Hematopoietic multipotent progenitor cell treated with erythropoietin and hydrocortisone succinate and interleukin-3 and kit ligand, for 4 days (in vitro differentiated cells): ENCODE results near the gene COL5A1.

ENCODE experiments used
- DNase-seq: peaks from one replicate; pipeline ENCODE4 v3.0.0-alpha.2; 2015

The COL5A1 gene

DNA sequence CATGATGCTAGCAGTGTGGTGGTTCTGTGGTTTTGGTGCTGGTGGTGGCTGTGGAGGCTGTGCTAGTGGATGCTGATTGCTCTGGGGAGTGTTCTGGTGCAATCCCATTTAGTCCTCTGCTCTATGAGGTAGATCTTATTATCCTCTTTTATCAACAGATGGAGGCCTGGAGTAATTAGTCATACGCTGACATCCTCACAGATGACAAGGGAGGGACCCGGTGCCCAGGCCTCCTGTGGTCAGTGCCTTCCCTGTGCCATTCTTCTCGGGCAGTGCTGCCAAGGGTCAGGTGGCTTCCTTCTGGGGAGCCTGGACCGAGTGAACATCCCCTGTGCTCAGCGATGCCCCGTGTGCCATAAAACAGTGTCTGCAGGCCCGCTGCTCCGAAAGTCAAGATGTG lies 74.5 kb downstream of the COL5A1 start:
- DNase-seq, result no peak

DNA sequence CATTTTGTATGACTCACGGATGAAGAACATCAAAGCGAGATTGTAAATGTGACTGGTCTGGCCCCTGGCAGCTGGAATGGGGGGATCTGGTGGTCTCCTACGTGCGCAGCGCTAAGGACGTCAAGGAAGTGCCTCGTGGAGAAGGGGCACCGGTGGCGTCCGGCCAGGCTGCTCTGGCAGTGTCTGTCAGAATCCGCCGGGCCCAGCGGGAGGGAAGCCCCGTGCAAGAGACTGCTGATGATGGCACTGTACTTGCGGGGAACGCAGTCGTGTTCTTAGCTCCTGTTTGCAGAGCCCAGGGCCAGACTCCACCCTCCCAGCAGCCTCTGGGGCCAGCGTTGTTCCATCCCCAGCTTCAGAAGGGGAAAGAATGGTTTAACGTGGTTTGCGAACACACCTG lies 75.5 kb downstream of the COL5A1 start:
- no peak for DNase-seq

DNA sequence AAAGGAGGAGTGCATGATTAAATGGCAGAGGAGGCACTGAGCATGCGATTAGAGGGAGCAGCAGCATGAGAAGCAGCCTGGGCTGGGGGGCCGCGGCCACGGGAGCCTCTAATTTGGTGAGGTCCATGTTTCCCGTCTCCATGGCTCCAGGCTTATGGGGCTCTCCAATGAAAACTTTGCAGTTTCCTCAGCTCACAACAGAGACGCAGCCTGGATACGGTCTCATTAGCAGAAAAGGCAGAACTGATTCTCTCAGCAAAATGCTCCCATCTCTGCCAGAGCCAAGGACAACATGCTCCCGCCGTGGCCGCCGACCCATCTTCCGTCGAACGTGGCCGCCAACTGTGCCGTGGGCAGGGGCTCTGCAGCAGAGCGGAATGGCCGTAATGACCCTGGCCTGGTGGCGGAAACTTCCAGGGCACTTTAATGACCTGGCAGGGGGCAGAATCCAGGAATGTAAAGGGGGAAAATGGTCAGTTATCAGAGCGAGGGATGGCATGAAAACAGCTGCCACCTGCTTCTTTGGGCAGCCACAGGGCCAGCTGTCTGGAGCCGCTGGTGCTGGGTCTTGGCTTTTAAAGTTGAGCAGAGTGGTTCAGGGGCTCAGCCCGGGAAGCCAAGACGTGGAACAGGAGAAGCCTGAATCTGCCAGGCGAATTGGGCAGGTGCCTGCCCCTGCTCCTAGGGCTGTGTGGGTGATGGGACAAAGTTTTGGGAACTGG lies 76.5 kb downstream of the COL5A1 start:
- DNase-seq, result no peak

DNA sequence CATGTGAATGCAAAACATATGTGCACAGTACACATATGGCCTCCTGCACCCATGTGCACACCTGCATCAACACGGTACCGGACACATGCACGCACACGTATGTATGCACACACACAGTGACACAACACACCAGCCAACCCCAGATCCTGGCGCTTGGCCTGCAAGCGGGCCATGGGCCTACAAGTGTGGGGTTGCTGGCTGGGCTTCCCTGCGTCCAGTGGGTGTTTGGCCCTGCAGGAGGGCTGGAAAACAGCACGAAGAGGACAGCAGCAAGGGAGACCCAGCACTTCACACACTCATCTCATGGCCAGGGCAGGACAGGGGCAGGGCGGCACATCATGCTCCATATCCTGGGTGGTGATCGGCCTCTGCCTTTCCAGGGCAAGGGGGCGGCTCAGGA lies 77.7 kb downstream of the COL5A1 start:
- no peak for DNase-seq

DNA sequence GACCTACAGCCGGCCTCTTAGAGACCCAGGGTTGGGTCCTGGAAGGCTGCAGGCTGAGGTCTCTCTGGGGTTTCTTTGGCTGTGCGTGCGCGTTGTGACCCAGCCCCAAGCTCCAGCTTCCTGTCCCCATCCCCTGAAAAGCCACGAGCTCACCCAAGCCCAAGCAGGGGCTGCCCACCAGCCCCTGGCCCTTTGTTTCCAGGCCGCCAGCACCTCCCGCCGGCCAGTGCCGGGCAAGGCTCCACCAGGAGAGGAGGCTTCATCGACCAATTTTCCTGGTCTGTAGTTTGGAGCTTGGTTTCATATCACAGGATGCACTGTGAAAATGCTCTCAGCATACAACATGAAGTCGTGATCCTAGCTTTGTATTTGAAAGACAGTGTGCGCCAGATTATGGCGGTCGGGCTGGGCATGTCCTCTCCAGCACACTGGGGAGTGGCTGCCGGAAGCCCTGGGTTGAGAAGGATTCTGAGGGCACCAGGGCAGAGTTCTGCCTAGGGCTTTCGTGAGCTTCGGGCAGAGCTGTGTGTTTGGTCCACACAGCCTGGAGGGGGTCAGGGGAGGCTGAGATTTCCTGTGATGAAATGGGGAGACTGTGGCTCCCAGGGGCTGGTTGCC lies 78.6 kb downstream of the COL5A1 start:
- DNase-seq, result no peak

DNA sequence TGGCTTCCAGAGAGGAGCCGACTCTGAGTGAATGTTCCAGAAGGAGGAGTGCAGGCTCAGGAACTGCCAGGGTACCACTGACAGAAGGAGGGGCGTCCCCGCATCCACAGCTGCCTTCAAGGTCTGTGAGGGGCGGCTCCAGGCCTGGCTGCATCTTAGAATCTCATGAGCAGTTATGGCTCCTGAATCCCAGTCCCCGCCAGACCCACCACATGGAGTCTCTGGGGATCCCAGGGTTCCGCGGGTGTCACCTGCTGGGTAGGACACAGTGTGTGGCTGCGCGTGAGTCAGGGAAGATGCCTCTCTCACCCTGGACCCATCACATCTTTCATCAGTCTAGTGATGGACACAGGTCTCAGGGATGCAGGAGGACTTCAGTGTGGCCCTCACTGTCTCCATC lies 79.2 kb downstream of the COL5A1 start:
- DNase-seq, result no peak

DNA sequence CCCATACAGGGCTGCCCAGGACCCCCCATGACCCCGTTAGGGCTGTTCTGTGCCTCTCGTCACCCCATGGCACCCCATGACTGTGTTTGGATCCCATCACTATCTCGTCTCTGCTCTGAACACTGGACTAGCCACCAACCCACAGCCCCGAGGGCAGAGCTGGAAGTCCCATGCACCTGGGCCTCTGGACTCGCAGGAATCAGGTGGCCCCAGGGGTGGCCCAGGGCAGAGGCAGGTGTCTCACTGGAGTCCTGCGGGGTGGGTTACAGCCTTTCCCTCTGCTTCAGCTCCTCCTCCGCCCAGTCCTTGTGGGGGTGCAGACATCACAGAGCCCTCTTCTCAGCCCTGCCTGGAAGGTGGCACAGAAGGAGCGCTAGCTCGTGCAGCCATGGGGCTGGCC lies 79.7 kb downstream of the COL5A1 start:
- DNase-seq, result no peak

DNA sequence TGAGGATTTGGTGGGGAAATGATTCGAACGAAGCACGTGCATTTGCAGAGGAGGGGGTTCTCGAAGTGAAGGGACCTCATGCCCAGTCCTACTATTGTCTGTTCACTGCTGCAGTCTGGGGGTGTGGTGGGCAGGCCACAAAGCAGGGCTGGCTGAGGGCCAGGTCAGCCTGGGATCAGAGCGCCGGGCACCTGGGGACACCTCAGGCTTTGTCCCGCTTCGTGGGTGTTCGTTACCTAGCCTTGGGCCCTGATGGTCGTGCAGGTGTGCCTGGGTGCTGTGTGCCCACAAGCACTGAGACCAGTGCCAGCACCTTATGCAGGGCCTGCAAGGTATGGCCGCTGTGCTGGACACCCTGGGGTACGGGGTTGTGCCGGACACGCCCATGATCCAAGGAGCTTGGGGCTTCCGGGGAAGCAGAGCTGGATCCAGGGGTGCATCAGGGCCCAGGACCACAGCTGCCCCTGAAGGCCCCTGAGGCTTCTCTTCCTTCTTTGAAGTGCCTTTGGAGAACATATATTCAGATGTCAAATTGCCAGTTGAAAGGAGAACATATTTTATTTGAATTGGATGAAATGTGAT lies 80.6 kb downstream of the COL5A1 start:
- DNase-seq, result no peak

DNA sequence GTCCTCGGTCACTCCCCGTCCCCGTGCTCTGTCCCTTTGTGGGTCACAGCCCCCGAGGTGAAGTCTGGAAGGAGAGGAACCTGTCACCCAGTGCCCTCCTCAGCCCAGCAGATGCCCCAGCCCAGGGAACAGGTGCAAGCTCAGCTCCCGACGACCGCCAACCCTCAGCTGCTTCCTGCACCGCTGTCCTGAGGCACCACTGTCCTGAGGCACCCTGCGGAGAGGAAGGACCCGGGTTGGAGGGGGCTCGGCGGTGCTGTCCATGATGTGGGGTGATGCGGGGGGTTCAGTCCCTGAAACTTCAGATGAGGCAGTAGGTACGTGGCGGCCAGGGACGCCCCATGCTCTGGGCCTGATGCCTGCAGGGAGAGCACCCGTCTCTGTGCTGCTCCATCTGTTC lies 81.4 kb downstream of the COL5A1 start:
- no peak for DNase-seq

DNA sequence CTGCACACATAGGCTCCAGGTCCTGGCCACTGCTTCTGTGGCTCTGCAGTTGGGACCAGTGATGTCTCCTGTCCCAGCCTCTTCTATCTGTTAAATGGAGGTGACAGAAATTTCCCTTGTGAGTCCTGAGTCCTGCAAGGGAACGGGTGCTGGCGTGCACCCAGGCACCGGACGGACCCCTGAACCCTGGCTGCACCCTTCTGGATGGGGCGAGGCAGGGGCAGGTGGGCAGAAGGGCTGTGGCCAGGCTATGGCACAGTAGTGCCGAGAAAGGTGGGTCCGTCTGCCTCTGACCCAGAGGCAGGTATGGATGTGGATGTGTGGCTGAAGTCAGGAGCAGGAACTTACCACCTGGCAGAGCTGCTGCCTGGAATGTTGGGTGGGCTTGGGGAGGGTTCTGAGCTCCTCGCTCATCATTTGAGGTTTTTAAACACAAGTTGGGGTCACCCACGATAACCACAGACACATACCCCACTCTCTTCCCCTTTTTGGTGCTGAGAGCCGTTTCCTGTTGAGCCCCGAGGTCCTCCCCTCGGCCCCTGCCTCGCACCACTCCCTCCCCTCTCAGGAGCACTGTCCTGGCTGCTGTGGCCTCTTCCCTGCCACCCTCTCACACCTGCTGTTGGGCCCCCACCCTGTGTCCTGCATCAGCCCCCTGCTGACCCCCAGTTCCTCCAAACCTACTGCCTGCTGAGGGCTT lies 82.0 kb downstream of the COL5A1 start:
- DNase-seq, result peak; percentile 60

DNA sequence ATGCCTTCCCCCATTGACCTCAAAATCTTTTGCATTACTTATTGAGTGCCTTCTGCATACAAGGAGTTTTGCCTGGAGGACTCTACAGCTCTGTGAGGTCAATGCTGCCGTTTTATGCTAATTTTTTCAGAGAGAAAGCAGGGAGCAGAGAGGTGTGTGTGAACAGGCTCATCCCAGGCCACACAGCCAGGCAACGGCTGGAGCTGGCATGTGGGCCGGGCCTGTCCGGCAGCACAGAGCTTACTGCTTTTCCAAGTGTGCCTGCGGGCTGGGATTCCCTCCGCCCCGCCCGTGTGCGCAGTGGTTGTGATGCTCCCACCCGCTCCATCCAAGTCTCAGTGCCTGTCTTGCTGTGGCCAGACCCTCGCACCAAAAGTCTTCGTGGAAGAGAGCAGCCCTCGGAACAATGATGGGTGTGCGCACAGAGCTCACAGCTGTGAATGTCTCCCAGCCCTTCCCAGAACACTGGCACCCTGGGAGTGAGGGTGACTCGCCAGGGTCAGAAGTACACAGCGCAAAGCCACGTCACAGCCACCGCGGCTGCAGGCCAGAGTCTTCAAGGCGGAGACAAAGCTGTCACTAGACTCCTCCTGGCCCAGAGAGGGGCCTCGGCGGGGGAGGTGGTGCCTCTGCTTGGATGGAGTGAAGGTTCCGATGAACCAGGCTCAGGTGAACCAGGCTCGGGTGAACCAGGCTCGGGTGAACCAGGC lies 82.8 kb downstream of the COL5A1 start:
- DNase-seq, result no peak

DNA sequence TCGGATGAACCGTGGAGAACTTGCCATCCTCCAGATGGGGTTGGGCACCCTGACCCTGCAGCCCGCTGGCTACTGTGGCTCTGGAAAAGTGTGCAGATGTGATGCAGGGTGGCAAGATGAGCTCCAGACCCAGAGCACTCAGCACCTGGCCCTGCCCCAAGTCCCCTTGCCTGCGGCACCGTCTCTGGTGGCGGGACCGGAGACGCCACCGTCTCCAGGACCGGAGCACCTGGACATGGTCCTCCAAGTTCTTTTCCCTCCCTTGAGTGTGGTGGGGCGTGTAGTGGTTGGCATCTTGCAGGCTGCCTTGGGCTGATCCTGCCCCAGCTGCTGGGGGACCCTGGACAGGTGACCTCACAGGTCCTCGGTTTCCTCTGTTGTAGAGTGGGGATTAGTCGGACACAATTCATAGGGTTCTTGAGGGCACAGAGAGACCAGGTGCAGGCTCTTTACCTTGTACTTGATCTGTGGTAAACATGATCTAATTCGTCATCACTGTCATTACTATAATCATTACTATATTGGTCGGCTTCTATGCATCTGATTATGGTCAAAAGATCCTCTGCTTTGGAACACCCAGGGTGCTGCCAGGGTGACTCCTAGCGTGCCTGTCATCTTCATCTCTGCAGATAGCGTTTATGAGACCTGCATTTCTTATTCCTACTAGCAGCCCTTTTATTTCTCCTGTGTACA lies 83.5 kb downstream of the COL5A1 start:
- no peak for DNase-seq

DNA sequence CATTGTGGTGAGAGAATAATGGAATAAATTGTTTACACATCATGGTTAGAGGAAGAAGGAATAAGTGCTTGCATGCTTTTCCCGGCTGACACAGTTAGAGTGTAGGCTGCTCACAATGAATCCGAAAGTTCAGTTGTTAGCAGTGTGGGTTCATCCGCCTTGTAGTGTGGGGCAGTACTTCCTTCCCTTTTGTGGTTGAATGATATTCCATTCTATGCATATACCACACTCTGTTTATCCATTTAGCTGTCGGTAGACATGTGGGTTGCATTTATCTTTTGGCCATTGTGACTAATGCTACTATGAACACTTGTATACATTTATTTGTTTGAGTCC lies 84.0 kb downstream of the COL5A1 start:
- DNase-seq, result peak; percentile 76

DNA sequence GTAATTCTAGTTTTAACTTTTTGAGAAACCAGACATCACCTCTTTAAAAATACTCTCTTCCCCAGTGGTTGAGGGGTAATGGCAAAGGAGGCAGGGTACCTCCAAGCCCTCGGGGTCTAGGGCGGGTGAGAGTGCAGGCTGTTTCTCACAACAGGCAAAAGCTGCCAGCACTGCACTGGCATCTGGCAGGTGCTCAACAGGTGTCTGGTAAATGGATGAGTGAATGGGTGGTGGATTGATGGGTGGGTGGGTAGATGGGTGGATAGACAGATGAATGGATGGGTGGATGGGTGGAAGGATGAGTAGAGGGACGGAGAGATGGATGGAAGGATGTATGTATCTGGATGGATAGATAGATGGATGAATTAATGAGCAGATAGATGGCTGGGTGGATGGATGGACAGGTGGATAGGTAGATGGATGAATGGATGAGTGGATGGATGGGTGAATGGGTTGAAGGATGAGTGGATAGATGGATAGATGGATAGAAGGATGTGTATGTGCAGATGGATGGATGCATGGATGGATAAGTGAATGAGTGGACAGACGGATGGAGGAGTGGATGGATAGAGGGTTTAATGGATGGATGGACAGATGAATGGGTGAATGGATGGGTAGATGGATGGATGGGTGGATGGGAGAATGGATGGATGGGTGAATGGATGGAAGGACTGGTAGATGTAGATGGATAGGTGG lies 84.6 kb downstream of the COL5A1 start:
- no peak for DNase-seq

DNA sequence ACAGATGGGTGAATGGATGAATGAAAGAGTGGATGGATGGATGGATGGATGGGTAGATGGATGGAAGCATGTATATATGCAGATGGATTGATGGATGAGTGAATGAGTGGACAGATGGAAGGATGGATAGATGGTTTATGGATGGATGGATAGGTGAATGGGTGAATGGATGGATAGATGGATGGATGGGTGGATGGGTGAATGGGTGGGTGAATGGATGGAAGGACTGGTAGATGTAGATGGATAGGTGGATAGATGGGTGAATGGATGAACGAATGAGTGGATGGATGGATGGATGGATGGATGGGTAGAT lies 85.1 kb downstream of the COL5A1 start:
- no peak for DNase-seq

DNA sequence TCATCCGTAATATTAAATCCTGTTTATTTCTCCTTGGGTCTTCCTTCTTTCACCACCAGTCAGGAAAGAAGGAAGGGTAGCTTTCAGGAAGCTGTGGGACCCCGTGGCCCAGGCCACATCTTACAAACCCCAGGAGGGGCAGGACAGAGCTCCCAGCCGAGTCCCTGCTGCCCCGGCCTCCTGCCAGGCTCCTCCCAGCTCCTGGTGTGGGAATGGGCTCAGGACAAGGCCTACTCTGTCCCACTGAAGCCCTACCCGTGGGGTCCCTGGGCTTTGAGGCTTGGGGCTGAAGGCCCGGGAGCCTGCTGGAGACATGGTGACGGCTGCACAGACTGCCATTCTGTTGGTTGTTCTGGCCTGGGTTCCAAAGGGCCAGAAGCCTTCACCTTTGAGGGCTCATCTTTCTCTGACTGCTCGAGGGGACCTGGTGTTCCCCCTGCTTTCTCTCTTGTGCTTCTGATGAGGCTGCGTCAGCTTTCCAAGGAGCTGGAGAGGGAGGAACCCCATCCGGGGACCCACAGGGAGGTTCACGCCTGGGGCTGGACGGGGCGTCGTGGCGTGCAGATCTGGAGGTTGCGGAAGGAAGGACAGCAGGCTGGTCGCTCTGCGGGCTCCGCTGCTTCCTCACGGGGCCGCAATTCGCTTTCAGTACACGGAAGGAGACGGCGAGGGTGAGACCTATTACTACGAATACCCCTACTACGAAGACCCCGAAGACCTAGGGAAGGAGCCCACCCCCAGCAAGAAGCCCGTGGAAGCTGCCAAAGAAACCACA lies 86.6 kb downstream of the COL5A1 start:
- DNase-seq, result no peak

DNA sequence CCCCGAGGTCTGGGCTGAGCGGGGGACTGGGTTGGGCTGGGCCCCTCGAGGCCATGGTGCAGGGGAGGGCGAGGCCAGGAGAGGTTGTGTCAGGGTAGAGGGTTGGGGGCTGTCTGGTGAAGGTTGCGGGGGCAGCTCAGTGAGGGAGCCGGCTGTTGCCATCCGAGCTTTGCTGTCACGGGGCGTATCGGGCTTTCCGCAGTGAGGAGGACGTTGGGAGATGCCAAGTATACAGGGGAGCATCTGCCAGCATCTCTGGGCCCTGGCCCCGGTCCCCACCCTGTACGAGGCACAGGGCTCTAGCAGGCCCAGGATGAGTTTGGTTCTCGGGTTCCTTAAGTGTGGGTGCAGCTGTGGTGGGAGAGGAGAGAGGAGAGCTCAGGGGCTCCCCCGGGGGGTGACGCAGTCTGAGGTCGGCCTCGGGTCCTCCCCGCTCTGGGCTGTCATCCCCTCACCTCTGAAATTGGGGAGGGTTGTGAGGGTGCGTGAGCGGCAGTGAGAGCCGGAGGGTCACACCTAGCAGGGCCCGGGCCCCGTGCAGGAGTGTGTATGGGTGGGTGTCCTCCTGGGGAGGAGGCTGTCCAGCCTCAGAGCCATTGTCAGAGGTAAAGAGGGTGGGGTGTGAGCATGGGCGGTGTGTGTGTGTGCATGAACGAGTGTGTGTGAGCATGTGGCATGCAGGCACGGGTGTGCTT lies 87.3 kb downstream of the COL5A1 start:
- DNase-seq, result no peak

DNA sequence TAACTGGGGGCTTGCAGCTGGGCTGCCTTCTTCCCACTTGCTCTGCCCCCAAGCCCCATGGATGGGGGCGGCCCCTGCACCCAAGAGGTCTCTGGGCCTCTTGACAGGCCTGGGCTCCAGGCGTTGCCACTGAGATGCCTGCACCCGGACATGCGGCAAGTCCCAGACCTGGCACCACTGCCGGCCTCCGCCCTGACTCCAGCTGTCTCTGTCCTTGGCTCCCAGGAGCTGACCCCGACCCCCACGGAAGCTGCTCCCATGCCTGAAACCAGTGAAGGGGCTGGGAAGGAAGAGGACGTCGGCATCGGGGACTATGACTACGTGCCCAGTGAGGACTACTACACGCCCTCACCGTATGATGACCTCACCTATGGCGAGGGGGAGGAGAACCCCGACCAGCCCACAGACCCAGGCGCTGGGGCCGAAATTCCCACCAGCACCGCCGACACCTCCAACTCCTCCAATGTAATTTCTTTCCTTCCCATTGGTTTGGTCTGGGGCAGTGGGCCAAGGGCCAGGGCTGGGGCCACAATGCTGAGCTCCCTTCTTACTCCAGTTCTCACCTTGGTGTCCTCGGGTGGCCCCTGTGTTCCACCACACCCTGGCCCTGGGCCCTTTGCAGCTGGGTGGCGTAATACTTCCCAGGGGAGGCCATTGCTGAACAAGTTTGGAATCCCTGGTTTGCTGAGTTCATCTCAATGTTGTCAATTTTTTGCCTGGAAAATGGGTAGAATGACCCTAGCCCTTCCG lies 88.6 kb downstream of the COL5A1 start:
- no peak for DNase-seq

DNA sequence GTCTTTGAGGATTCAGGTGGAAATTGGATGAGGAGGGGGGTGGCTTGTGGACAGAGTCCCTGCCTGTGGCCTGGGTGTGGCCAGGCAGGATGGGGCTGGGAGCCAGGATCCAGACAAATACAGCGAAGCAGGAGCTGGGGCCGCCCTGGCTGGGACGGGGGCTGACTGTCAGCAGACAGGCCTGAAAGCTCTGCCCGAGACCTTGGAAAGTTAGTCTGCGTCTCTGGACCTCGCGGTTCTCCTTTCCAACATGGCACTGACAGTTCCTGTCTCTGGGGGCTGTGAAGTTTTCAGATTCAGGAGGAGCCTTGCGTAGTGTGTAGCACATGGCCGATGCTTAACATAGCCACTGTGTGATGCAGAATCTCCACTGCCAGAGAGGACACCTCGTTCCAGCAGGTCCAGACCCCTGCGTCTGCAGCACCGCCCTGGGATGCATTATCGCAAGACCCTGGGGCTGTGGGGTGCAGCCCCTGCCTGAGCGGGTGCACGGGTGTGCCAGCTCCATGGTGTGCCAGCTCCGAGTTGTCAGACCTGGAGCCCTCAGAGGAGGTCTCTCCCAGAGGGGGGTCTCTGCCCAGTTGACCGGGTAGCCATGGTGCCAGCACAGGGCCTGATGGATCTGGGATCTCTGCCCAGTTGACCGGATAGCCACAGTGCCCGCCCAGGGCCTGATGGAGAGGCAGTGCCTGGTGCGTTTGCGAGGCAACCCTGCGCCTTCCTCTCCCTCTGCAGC lies 89.3 kb downstream of the COL5A1 start:
- DNase-seq, result no peak
